HepG2 (cell line): ENCODE data around the gene HIGD1A. TPM values are rescaled to one million over a fixed set of nuclear protein-coding genes. Genes with fewer than 3 reads are reported as not detected.

Experiments used
- ATF4 ChIP-seq, 2 experiments: fragments of 450-650 bp in 1 of 2; sonication (generic) in 1 of 2; formaldehyde crosslinking; IDR thresholded peaks; 2 replicates each; pipeline versions ENCODE4 v1.5.0 to v1.8.0; 2020 to 2022; ENCODE audit warnings: mild to moderate bottlenecking in 1 of 2, missing genetic modification reagents in 1 of 2
- CBX1 ChIP-seq: IDR thresholded peaks from one replicate; pipeline ENCODE4 v1.6.1; 2016; ENCODE audit warnings: antibody characterized with exemption, low read depth
- ELK4 ChIP-seq: sonication (generic); formaldehyde crosslinking; IDR thresholded peaks from 2 replicates; pipeline ENCODE4 v1.9.0; 2021; ENCODE audit warnings: missing genetic modification reagents, borderline replicate concordance
- FOXJ3 ChIP-seq: sonication (generic); formaldehyde crosslinking; IDR thresholded peaks from 2 replicates; pipeline ENCODE4 v1.4.0; 2020; ENCODE audit warnings: missing genetic modification reagents, mild to moderate bottlenecking, borderline replicate concordance
- HMG20B ChIP-seq: conservative IDR thresholded peaks from 2 replicates; pipeline ENCODE4 v1.6.1; 2016; ENCODE audit warnings: missing genetic modification reagents, missing compliant biosample characterization
- HNRNPUL1 ChIP-seq: fragments of 200-400 bp; formaldehyde crosslinking; IDR thresholded peaks from 2 replicates; pipeline ENCODE4 v1.6.1; 2017; ENCODE audit warnings: low read depth, mild to moderate bottlenecking, low read length, moderate library complexity
- IKZF5 ChIP-seq: IDR thresholded peaks from 2 replicates; pipeline ENCODE4 v1.6.1; 2018; ENCODE audit warnings: missing genetic modification reagents, mild to moderate bottlenecking, missing compliant biosample characterization
- RBAK ChIP-seq: sonication (generic); formaldehyde crosslinking; IDR thresholded peaks from 2 replicates; pipeline ENCODE4 v1.5.1; 2020; ENCODE audit warnings: mild to moderate bottlenecking, missing genetic modification reagents
- SIN3B ChIP-seq: fragments of 150-350 bp; IDR thresholded peaks from 2 replicates; pipeline ENCODE4 v1.6.1; 2014; ENCODE audit warnings: low read length
- SP5 ChIP-seq: IDR thresholded peaks from 2 replicates; pipeline ENCODE4 v1.6.1; 2016; ENCODE audit warnings: low read depth, borderline replicate concordance
- SRSF9 ChIP-seq: fragments of 200-400 bp; formaldehyde crosslinking; IDR thresholded peaks from 2 replicates; pipeline ENCODE4 v1.6.1; 2018; ENCODE audit warnings: borderline replicate concordance, mild to moderate bottlenecking, low read depth, low read length; ENCODE audit not compliant: insufficient read depth, poor library complexity, severe bottlenecking
- ZFP36L1 ChIP-seq: sonication (generic); formaldehyde crosslinking; IDR thresholded peaks from 2 replicates; pipeline ENCODE4 v1.8.0; 2022; ENCODE audit warnings: mild to moderate bottlenecking, missing genetic modification reagents, moderate library complexity
- ZGPAT ChIP-seq: IDR thresholded peaks from 2 replicates; pipeline ENCODE4 v1.6.1; 2016; ENCODE audit warnings: mild to moderate bottlenecking
- ZNF160 ChIP-seq: sonication (generic); formaldehyde crosslinking; IDR thresholded peaks from 2 replicates; pipeline ENCODE4 v1.8.0; 2022; ENCODE audit warnings: mild to moderate bottlenecking, inconsistent platforms, missing genetic modification reagents
- ZNF275 ChIP-seq: sonication (generic); formaldehyde crosslinking; IDR thresholded peaks from 2 replicates; pipeline ENCODE4 v1.8.0; 2022; ENCODE audit warnings: missing genetic modification reagents, mild to moderate bottlenecking, inconsistent platforms, borderline replicate concordance
- ZNF512B ChIP-seq: sonication (generic); formaldehyde crosslinking; IDR thresholded peaks from 2 replicates; pipeline ENCODE4 v1.5.1; 2020; ENCODE audit warnings: missing genetic modification reagents, mild to moderate bottlenecking, borderline replicate concordance
- ZNF547 ChIP-seq: sonication (generic); formaldehyde crosslinking; IDR thresholded peaks from 2 replicates; pipeline ENCODE4 v1.5.1; 2020; ENCODE audit warnings: mild to moderate bottlenecking, missing genetic modification reagents
- ZNF614 ChIP-seq: IDR thresholded peaks from 2 replicates; pipeline ENCODE4 v1.6.1; 2018; ENCODE audit warnings: missing biosample characterization, missing genetic modification reagents, inconsistent platforms, borderline replicate concordance
- ZNF740 ChIP-seq: sonication (generic); formaldehyde crosslinking; IDR thresholded peaks from 2 replicates; pipeline ENCODE4 v1.4.0; 2020; ENCODE audit warnings: missing genetic modification reagents
- ZNF839 ChIP-seq: sonication (generic); formaldehyde crosslinking; IDR thresholded peaks from 2 replicates; pipeline ENCODE4 v1.4.0; 2020; ENCODE audit warnings: missing genetic modification reagents, mild to moderate bottlenecking, borderline replicate concordance
- polyA plus RNA-seq, 8 experiments: library from polyadenylated mRNA; depleted of rRNA in 3 of 8; stranded (reverse) in 7 of 8; unstranded in 1 of 8; fragments of >200 nt; fragmentation: Illumina TruSeq in 4 of 8; extraction: Trizol in 4 of 8; gene quantifications; 2 replicates each; pipeline versions ENCODE4 v1.2.1 to v1.2.3, GENCODE V29; 2011 to 2016; ENCODE audit warnings: low read depth in 4 of 8, missing spikeins in 1 of 8, mixed read lengths in 1 of 8; ENCODE audit not compliant: insufficient read depth in 1 of 8
- total RNA-seq, 5 experiments: library from RNA; depleted of rRNA; stranded (reverse); fragments of >200 nt; fragmentation: Illumina TruSeq; extraction: Trizol; gene quantifications; 2 replicates each; pipeline ENCODE4 v1.2.3, GENCODE V29; 2016; ENCODE audit warnings: low read depth in 1 of 5

The HIGD1A gene
- total and polyA plus RNA-seq, 2 of the 13 experiments (the other 11 are each of a cell fraction or from before 2014, with no cell fraction given) = 222 to 253 TPM

- TF ChIP-seq ZNF512B (no peak), HNRNPUL1 (no peak), ZNF547 (CRISPR knock-in tag) (peak; percentile 21; the same call in 1 of the 2 replicates), ZNF160 (no peak), ZNF614 (CRISPR knock-in tag) (peak; percentile 47; the same call in 1 of the 2 replicates), ZGPAT (CRISPR knock-in tag) (peak; percentile 93), RBAK (no peak), SIN3B (no peak), ZFP36L1 (no peak), FOXJ3 (CRISPR knock-in tag) (peak; percentile 94), HMG20B (CRISPR knock-in tag) (peak; percentile 71), ZNF275 (no peak), ZNF839 (CRISPR knock-in tag) (no peak), SP5 (CRISPR knock-in tag) (peak; percentile 50; the same call in 1 of the 2 replicates), ELK4 (CRISPR knock-in tag) (no peak), SRSF9 (no peak), IKZF5 (CRISPR knock-in tag) (peak; percentile 97), ATF4 (CRISPR knock-in tag; IDR thresholded peaks at IDR 0.05) (peak in 1 of 2 experiments; percentile 84; a peak in 2 of 4 replicates), ZNF740 (CRISPR knock-in tag) (no peak), CBX1 (no peak)
Measured at GRCh38 chr3:42853739-42854302, 49.5 kb upstream of the HIGD1A start (continued).
